WTC11 (cell line): ENCODE measurements around the gene TSC22D2.

Experiments
- CTCF ChIP-seq: fragments of 200-600 bp; IDR thresholded peaks from 2 replicates; pipeline ENCODE4 v1.8.0; 2022; ENCODE audit warnings: antibody characterized with exemption
- E2F4 ChIP-seq: sonication (generic); formaldehyde crosslinking; IDR thresholded peaks from 2 replicates; pipeline ENCODE4 v1.8.1; 2022; ENCODE audit warnings: low read depth, mild to moderate bottlenecking, moderate library complexity, missing genetic modification reagents, borderline replicate concordance
- E2F5 ChIP-seq: sonication (generic); formaldehyde crosslinking; IDR thresholded peaks from 2 replicates; pipeline ENCODE4 v1.8.1; 2022; ENCODE audit warnings: mild to moderate bottlenecking, moderate library complexity, missing genetic modification reagents
- ETV6 ChIP-seq: sonication (generic); formaldehyde crosslinking; IDR thresholded peaks from 2 replicates; pipeline ENCODE4 v1.8.1; 2022; ENCODE audit warnings: mild to moderate bottlenecking, missing genetic modification reagents
- NR3C1 ChIP-seq: sonication (generic); formaldehyde crosslinking; conservative IDR thresholded peaks from 2 replicates; pipeline ENCODE4 v1.8.1; 2023; ENCODE audit warnings: low read depth, mild to moderate bottlenecking, missing genetic modification reagents
- SMAD3 ChIP-seq: sonication (generic); formaldehyde crosslinking; IDR thresholded peaks from 2 replicates; pipeline ENCODE4 v1.8.0; 2022; ENCODE audit warnings: missing genetic modification reagents, mild to moderate bottlenecking, borderline replicate concordance
- SP1 ChIP-seq: sonication (generic); formaldehyde crosslinking; conservative IDR thresholded peaks from 2 replicates; pipeline ENCODE4 v1.8.1; 2022; ENCODE audit warnings: missing genetic modification reagents
- STAT6 ChIP-seq: sonication (generic); formaldehyde crosslinking; conservative IDR thresholded peaks from 2 replicates; pipeline ENCODE4 v1.8.1; 2023; ENCODE audit warnings: mild to moderate bottlenecking, low read depth, missing genetic modification reagents, moderate library complexity
- TCF7 ChIP-seq: sonication (generic); formaldehyde crosslinking; IDR thresholded peaks from 2 replicates; pipeline ENCODE4 v1.8.0; 2022; ENCODE audit warnings: mild to moderate bottlenecking, low read depth, missing genetic modification reagents, moderate library complexity
- USF2 ChIP-seq: sonication (generic); formaldehyde crosslinking; IDR thresholded peaks from 2 replicates; pipeline ENCODE4 v1.8.1; 2023; ENCODE audit warnings: mild to moderate bottlenecking, missing genetic modification reagents, moderate library complexity
- ZNF121 ChIP-seq: sonication (generic); formaldehyde crosslinking; IDR thresholded peaks from 2 replicates; pipeline ENCODE4 v1.8.0; 2023; ENCODE audit warnings: missing genetic modification reagents
- ZNF138 ChIP-seq: sonication (generic); formaldehyde crosslinking; conservative IDR thresholded peaks from 2 replicates; pipeline ENCODE4 v1.8.1; 2022; ENCODE audit warnings: mild to moderate bottlenecking, moderate library complexity, missing genetic modification reagents
- ZNF317 ChIP-seq: sonication (generic); formaldehyde crosslinking; IDR thresholded peaks from 2 replicates; pipeline ENCODE4 v1.8.1; 2023; ENCODE audit warnings: low read depth, mild to moderate bottlenecking, moderate library complexity, missing genetic modification reagents, borderline replicate concordance

- TF ChIP-seq NR3C1 (CRISPR knock-in tag), result no peak
- no peak for TF ChIP-seq CTCF
- TF ChIP-seq USF2 (CRISPR knock-in tag), result no peak
- TF ChIP-seq TCF7, result no peak
- TF ChIP-seq STAT6 (CRISPR knock-in tag), result no peak
- TF ChIP-seq SMAD3, result no peak
- TF ChIP-seq ZNF121, result no peak
- TF ChIP-seq SP1 (CRISPR knock-in tag), result no peak
- TF ChIP-seq ETV6 (CRISPR knock-in tag), result no peak
- no peak for TF ChIP-seq ZNF138 (CRISPR knock-in tag)
- TF ChIP-seq E2F5 (CRISPR knock-in tag), result no peak
- TF ChIP-seq E2F4 (CRISPR knock-in tag), result no peak
- TF ChIP-seq ZNF317 (CRISPR knock-in tag), result no peak
Measured at GRCh38 chr3:150377601-150378300, 30.3 kb upstream of the TSC22D2 start.
